Gastrocnemius medialis (tissue), 4 donors: ENCODE measurements around the gene SUCLA2. TPM values are rescaled to one million over a fixed set of nuclear protein-coding genes. Genes with fewer than 3 reads are reported as not detected.

Experiments used
- ATAC-seq, 2 donors: fragments of 150-250 bp; one replicate each; pipeline ENCODE4 v1.9.1; 2016
- DNase-seq, 2 donors: peaks; one replicate each; pipeline ENCODE4 v3.0.0-alpha.2; 2019
- H3K27ac ChIP-seq, 4 donors: fragments of 200-600 bp; sonication (generic); 1 replicate in 1 of 4; 2 replicates in 3 of 4; pipeline ENCODE4 v1.5.1; 2016 to 2018; ENCODE audit warnings: mild to moderate bottlenecking in 2 of 4, moderate library complexity in 1 of 4
- H3K27me3 ChIP-seq, 3 donors: fragments of 200-600 bp; sonication (generic) in 2 of 3; 1 replicate in 1 of 3; 2 replicates in 2 of 3; pipeline versions ENCODE4 v1.5.1 to v1.6.0; 2016 to 2019; ENCODE audit warnings: mild to moderate bottlenecking in 1 of 3, moderate library complexity in 1 of 3
- H3K36me3 ChIP-seq, 2 donors: fragments of 200-600 bp; sonication (generic) in 1 of 2; one replicate each; pipeline ENCODE4 v1.5.1; 2017 to 2018
- H3K4me1 ChIP-seq, 2 donors: fragments of 200-600 bp; sonication (generic) in 1 of 2; one replicate each; pipeline ENCODE4 v1.5.1; 2016 to 2017; ENCODE audit warnings: mild to moderate bottlenecking in 2 of 2
- H3K4me3 ChIP-seq, 4 donors: fragments of 200-600 bp; sonication (generic) in 3 of 4; 1 replicate in 1 of 4; 2 replicates in 3 of 4; pipeline ENCODE4 v1.5.1; 2016 to 2019; ENCODE audit warnings: mild to moderate bottlenecking in 2 of 4
- H3K9me3 ChIP-seq, 3 donors: fragments of 200-600 bp; sonication (generic) in 2 of 3; 1 replicate in 1 of 3; 2 replicates in 2 of 3; pipeline ENCODE4 v1.5.1; 2016 to 2019
- POLR2A ChIP-seq, 2 donors: fragments of 450-650 bp; IDR thresholded peaks; one replicate each; pipeline ENCODE4 v1.6.1; 2017; ENCODE audit warnings: antibody characterized with exemption in 2 of 2, mild to moderate bottlenecking in 2 of 2, moderate library complexity in 2 of 2
- in situ Hi-C, 4 donors: fragments of 200-750 bp; cut with MboI; loops; one replicate each; pipeline versions ENCODE4 v1.15.0 to v1.8.0; 2017; ENCODE audit warnings: low sequenced_read_pairs in 4 of 4
- intact Hi-C: fragments of 100-400 bp; cut with DNase I; formaldehyde crosslinking; loops from one replicate; pipeline ENCODE4 v1.15.1; 2023; ENCODE audit warnings: low total_unique reads
- total RNA-seq, 4 donors: library from RNA; depleted of rRNA; stranded (reverse); fragments of >200 nt; gene quantifications; one replicate each; pipeline versions ENCODE4 v1.1.0 to v1.2.3, GENCODE V29; 2016
- TF ChIP-seq, protein P1 (sequence below), 5 experiments: fragments of 450-650 bp in 3 of 5; fragments of 200-600 bp in 2 of 5; sonication (generic) in 2 of 5; IDR thresholded peaks in 4 of 5; conservative IDR thresholded peaks in 1 of 5; 1 replicate in 4 of 5; 2 replicates in 1 of 5; pipeline ENCODE4 v1.5.1; 2016 to 2019; ENCODE audit warnings: antibody characterized with exemption in 5 of 5, mild to moderate bottlenecking in 3 of 5, moderate library complexity in 3 of 5

SUCLA2 gene
- total RNA-seq, 4 donors from 2014 or later: 82.2 to 142 (median 97.0) TPM

DNA sequence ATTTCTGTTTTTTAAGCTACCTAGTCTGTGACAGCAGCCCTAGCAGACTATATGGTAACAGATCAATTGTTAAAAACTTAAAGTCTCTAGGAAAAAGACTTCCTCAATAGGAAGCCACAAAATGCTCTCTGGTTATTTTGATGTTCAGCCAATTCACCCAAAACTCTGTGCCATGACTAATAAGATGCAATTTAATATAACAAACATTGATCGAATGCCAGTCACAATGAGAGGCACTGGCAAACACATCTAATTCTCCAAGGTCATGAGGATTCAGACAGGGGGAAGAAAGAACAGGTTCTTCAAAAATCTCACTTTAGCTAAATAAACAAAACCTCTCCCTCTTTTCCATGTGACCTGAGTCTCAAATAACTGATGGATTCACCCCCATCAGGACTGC lies 107.5 kb downstream of the SUCLA2 start:
- DNase-seq: no peak
- intact Hi-C loops: no loop called here

More for the DNA sequence above, 107.5 kb downstream of the SUCLA2 start:
- no peaks in the 10 kb centered on the region for H3K9me3 ChIP-seq
- no peaks in the 10 kb centered on the region for H3K27me3 ChIP-seq
- H3K4me1 ChIP-seq: no peaks in the 10 kb centered on the region
- H3K27ac ChIP-seq: no peak overlapping the region
- H3K36me3 ChIP-seq: peaks cover 0 to 5% of the 10 kb centered on the region in 2 donors
- H3K4me3 ChIP-seq: no peak overlapping the region
- in situ Hi-C loops: no loop called here
- ATAC-seq: no peak
- no peak for TF ChIP-seq POLR2A (IDR thresholded peaks at IDR 0.05)
- TF ChIP-seq, protein P1, sequence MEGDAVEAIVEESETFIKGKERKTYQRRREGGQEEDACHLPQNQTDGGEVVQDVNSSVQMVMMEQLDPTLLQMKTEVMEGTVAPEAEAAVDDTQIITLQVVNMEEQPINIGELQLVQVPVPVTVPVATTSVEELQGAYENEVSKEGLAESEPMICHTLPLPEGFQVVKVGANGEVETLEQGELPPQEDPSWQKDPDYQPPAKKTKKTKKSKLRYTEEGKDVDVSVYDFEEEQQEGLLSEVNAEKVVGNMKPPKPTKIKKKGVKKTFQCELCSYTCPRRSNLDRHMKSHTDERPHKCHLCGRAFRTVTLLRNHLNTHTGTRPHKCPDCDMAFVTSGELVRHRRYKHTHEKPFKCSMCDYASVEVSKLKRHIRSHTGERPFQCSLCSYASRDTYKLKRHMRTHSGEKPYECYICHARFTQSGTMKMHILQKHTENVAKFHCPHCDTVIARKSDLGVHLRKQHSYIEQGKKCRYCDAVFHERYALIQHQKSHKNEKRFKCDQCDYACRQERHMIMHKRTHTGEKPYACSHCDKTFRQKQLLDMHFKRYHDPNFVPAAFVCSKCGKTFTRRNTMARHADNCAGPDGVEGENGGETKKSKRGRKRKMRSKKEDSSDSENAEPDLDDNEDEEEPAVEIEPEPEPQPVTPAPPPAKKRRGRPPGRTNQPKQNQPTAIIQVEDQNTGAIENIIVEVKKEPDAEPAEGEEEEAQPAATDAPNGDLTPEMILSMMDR (IDR thresholded peaks at IDR 0.05 in 4 of 5, conservative IDR thresholded peaks at IDR 0.05 in 1 of 5): no peak

Other genes starting within 250 kb of the SUCLA2 start
- 10 to 100 TPM in 2 of 4 donors, 1 to 10 TPM in 2; 7.1 to 13.9 (median 10.7) TPM for gene NUDT15, start 36.5 kb upstream of the SUCLA2 start, total RNA-seq
- gene MED4, start 93.8 kb upstream of the SUCLA2 start, total RNA-seq: 10 to 100 TPM; 30.7 to 37.5 (median 31.9) TPM
- 100 to 1,000 TPM; 107 to 209 (median 168) TPM for gene ITM2B, start 231.9 kb upstream of the SUCLA2 start, total RNA-seq